ENCODE results near the gene CANT1. TPM values are rescaled to one million over a fixed set of nuclear protein-coding genes. Genes with fewer than 3 reads are reported as not detected.

CANT1 gene
- total and polyA plus RNA-seq, 7 donors = 10.2 to 34.3 (median 22.5) TPM

GRCh38 chr17:79038545-79039135, 29.1 kb upstream of the CANT1 start:
- H3K9me3 ChIP-seq = no peaks in the 10 kb centered on the region
- WGBS, 3 donors = 50 to 77% (median 56%) methylated on average over 8 of the region's 8 CpGs
- H3K4me1 ChIP-seq = peaks cover 9% of the 10 kb centered on the region
- DNase-seq = peak; percentile 75 to 81
- no peak for TF ChIP-seq CTCF (IDR thresholded peaks at IDR 0.05)
- ATAC-seq = peak; percentile 24 to 68 (median 54)
- H3K4me3 ChIP-seq = no peak overlapping the region
- intact Hi-C loops (cut with DNase I) = no loop called here
- no peaks in the 10 kb centered on the region for H3K27me3 ChIP-seq (ENCODE audit: insufficient read depth in 3 of 3, low read length in 2 of 3)
- H3K36me3 ChIP-seq (ENCODE audit: insufficient read depth in 1 of 2, low read depth in 1 of 2) = no peaks in the 10 kb centered on the region
- H3K27ac ChIP-seq = no peak overlapping the region

DNA sequence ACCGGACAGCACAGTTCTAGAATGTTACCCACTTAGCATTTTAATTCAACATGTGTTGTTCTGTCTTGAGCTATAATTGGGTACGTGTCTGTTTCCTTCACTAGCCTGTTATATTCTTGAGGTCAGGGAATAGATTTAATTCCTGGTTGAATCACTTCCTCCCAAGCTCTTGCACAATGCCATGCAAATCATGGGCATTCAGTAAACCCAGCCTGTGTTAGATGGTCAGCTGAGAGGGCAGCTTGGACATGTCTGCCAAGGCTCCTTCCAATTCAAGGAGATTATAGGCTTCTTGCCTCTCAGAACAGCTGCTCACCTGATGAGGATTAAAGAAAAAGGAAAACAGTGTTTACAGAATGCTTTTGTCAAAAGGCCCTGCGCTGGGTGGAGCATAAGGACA, 27.0 kb upstream of the CANT1 start:
- Histone ChIP-seq H3K9me3 (no peaks in the 10 kb centered on the region), H3K4me1 (peaks cover 11% of the 10 kb centered on the region), H3K27me3 (ENCODE audit: insufficient read depth in 3 of 3, low read length in 2 of 3) (peaks cover 0 to 9% (median 0%) of the 10 kb centered on the region in 3 donors), H3K27ac (peak overlapping the region; percentile 30), H3K36me3 (ENCODE audit: insufficient read depth in 1 of 2, low read depth in 1 of 2) (no peaks in the 10 kb centered on the region), H3K4me3 (no peak overlapping the region)
- ATAC-seq (peak; percentile 57 to 80 (median 76)), DNase-seq (no peak)
- 62 to 68% (median 66%) methylated on average over 3 of the region's 3 CpGs for WGBS, 3 donors
- no peak for TF ChIP-seq CTCF (IDR thresholded peaks at IDR 0.05)
- intact Hi-C loops (cut with DNase I) = no loop called here

GRCh38 chr17:79036181-79036580, 26.6 kb upstream of the CANT1 start:
- intact Hi-C loops (cut with DNase I) = no loop called here
- Histone ChIP-seq H3K36me3 (ENCODE audit: insufficient read depth in 1 of 2, low read depth in 1 of 2) (no peaks in the 10 kb centered on the region), H3K4me3 (no peak overlapping the region), H3K4me1 (peaks cover 11% of the 10 kb centered on the region), H3K9me3 (no peaks in the 10 kb centered on the region), H3K27ac (peak overlapping the region; percentile 30), H3K27me3 (ENCODE audit: insufficient read depth in 3 of 3, low read length in 2 of 3) (peaks cover 0 to 9% (median 0%) of the 10 kb centered on the region in 3 donors)
- 94 to 96% (median 95%) methylated on average over 6 of the region's 6 CpGs for WGBS, 3 donors
- DNase-seq (no peak), ATAC-seq (no peak)
- TF ChIP-seq CTCF (IDR thresholded peaks at IDR 0.05) = no peak

DNA sequence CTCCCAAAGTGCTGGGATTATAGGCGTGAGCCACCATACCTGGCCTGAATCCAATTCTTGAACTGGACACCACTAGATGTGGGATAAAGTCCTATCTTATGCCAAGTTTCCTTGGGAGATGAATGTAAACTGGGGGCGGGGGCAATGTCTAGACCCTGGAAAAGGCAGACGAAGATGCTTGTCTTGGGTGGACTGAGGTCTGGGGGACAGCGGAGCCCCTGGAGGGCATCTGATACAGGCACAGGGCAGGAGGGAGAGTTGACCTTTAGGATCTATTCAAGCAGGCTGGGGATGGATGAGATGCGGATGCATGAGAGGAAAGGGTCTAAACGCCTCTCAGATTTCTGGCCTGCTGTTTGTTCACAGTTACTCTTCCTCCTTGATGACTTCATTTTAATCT, 26.1 kb upstream of the CANT1 start:
- 88 to 97% (median 95%) methylated on average over 6 of the region's 6 CpGs for WGBS, 3 donors
- no peak for ATAC-seq
- H3K4me1 ChIP-seq = peaks cover 11% of the 10 kb centered on the region
- H3K4me3 ChIP-seq = no peak overlapping the region
- H3K27ac ChIP-seq = no peak overlapping the region
- intact Hi-C loops (cut with DNase I) = no loop called here
- DNase-seq = no peak
- H3K36me3 ChIP-seq (ENCODE audit: insufficient read depth in 1 of 2, low read depth in 1 of 2) = no peaks in the 10 kb centered on the region
- H3K9me3 ChIP-seq = no peaks in the 10 kb centered on the region
- H3K27me3 ChIP-seq (ENCODE audit: insufficient read depth in 3 of 3, low read length in 2 of 3) = peaks cover 0 to 12% (median 0%) of the 10 kb centered on the region in 3 donors
- TF ChIP-seq CTCF (IDR thresholded peaks at IDR 0.05) = no peak

Data from psoas muscle (tissue), 8 donors.